H9 (cell line): ENCODE results near the gene PROCA1. TPM values are rescaled to one million over a fixed set of nuclear protein-coding genes. Genes with fewer than 3 reads are reported as not detected.

ENCODE experiments used
- DNase-seq: peaks from one replicate; pipeline ENCODE4 v3.0.0-alpha.2; 2017
- H2AFZ ChIP-seq: one replicate; pipeline ENCODE4 v1.6.1; 2013; ENCODE audit warnings: mild to moderate bottlenecking, low read length, control low read depth, moderate library complexity
- H2AK5ac ChIP-seq: 2 replicates; pipeline ENCODE4 v1.6.1; 2013; ENCODE audit warnings: low read length, control low read depth, mixed read lengths; ENCODE audit not compliant: insufficient read length
- H2BK120ac ChIP-seq: one replicate; pipeline ENCODE4 v1.6.1; 2013; ENCODE audit warnings: low read depth, mild to moderate bottlenecking, low read length, control low read depth, inconsistent platforms; ENCODE audit not compliant: poor library complexity, severe bottlenecking
- H2BK12ac ChIP-seq: 2 replicates; pipeline ENCODE4 v1.6.1; 2013; ENCODE audit warnings: low read length, control low read depth, mixed read lengths, low read depth; ENCODE audit not compliant: insufficient read length
- H2BK15ac ChIP-seq: 2 replicates; pipeline ENCODE4 v1.6.1; 2013; ENCODE audit warnings: low read depth, low read length, control low read depth
- H2BK20ac ChIP-seq: one replicate; pipeline ENCODE4 v1.6.1; 2013; ENCODE audit warnings: low read depth, mild to moderate bottlenecking, low read length, control low read depth, inconsistent platforms; ENCODE audit not compliant: poor library complexity, severe bottlenecking
- H2BK5ac ChIP-seq: 2 replicates; pipeline ENCODE4 v1.6.1; 2013; ENCODE audit warnings: low read length, control low read depth, mixed read lengths; ENCODE audit not compliant: insufficient read length
- H3K14ac ChIP-seq: 2 replicates; pipeline ENCODE4 v1.6.1; 2013; ENCODE audit warnings: low read length, control low read depth; ENCODE audit not compliant: insufficient read depth
- H3K18ac ChIP-seq: 2 replicates; pipeline ENCODE4 v1.6.1; 2013; ENCODE audit warnings: low read depth, mild to moderate bottlenecking, mixed read lengths, low read length, control low read depth; ENCODE audit not compliant: insufficient read length
- H3K23ac ChIP-seq: 2 replicates; pipeline ENCODE4 v1.6.1; 2013; ENCODE audit warnings: low read length, control low read depth, mixed read lengths, low read depth; ENCODE audit not compliant: insufficient read length
- H3K23me2 ChIP-seq: 2 replicates; pipeline ENCODE4 v1.6.1; 2013; ENCODE audit warnings: low read depth, mild to moderate bottlenecking, mixed read lengths, low read length, control low read depth; ENCODE audit not compliant: insufficient read length, poor library complexity, severe bottlenecking
- H3K27ac ChIP-seq: 2 replicates; pipeline ENCODE4 v1.5.1; 2013; ENCODE audit warnings: low read length, control low read depth, mixed read lengths, low read depth; ENCODE audit not compliant: insufficient read length
- H3K27me3 ChIP-seq: 2 replicates; pipeline ENCODE4 v1.6.1; 2013; ENCODE audit warnings: low read length, control low read depth, inconsistent platforms; ENCODE audit not compliant: insufficient read depth
- H3K4ac ChIP-seq: 2 replicates; pipeline ENCODE4 v1.6.1; 2013; ENCODE audit warnings: low read depth, mild to moderate bottlenecking, control low read depth, inconsistent platforms, low read length, moderate library complexity
- H3K4me1 ChIP-seq: 2 replicates; pipeline ENCODE4 v1.6.1; 2013; ENCODE audit warnings: low read length, control low read depth, inconsistent platforms; ENCODE audit not compliant: insufficient read depth
- H3K4me2 ChIP-seq: 2 replicates; pipeline ENCODE4 v1.6.1; 2013; ENCODE audit warnings: low read length, control low read depth, mixed read lengths; ENCODE audit not compliant: insufficient read length, insufficient read depth
- H3K56ac ChIP-seq: 2 replicates; pipeline ENCODE4 v1.6.1; 2013; ENCODE audit warnings: low read depth, mild to moderate bottlenecking, mixed read lengths, low read length, control low read depth; ENCODE audit not compliant: insufficient read length
- H3K79me1 ChIP-seq: 2 replicates; pipeline ENCODE4 v1.6.1; 2013; ENCODE audit warnings: low read depth, mild to moderate bottlenecking, moderate library complexity, low read length, control low read depth, inconsistent platforms; ENCODE audit not compliant: insufficient read depth, poor library complexity, severe bottlenecking
- H3K79me2 ChIP-seq: 2 replicates; pipeline ENCODE4 v1.6.1; 2013; ENCODE audit warnings: low read length, control low read depth, inconsistent platforms; ENCODE audit not compliant: insufficient read depth
- H3K9ac ChIP-seq: 2 replicates; pipeline ENCODE4 v1.6.1; 2013; ENCODE audit warnings: low read length, control low read depth, mixed read lengths; ENCODE audit not compliant: insufficient read length; ENCODE audit errors: extremely low read depth
- H3K9me3 ChIP-seq: one replicate; pipeline ENCODE4 v1.6.1; 2013; ENCODE audit warnings: low read depth, low read length, inconsistent platforms; ENCODE audit not compliant: control insufficient read depth
- H3T11ph ChIP-seq: one replicate; pipeline ENCODE4 v1.6.1; 2013; ENCODE audit warnings: mild to moderate bottlenecking, low read length, control low read depth, inconsistent platforms
- H4K20me1 ChIP-seq: one replicate; pipeline ENCODE4 v1.6.1; 2013; ENCODE audit not compliant: control insufficient read depth, insufficient read length, insufficient read depth
- H4K5ac ChIP-seq: 2 replicates; pipeline ENCODE4 v1.6.1; 2013; ENCODE audit warnings: low read depth, mild to moderate bottlenecking, mixed read lengths, low read length, control low read depth; ENCODE audit not compliant: insufficient read length
- H4K8ac ChIP-seq: replicated peaks from 2 replicates; pipeline ENCODE4 v1.6.1; 2013; ENCODE audit warnings: low read length, control low read depth, mixed read lengths, low read depth; ENCODE audit not compliant: insufficient read length
- H4K91ac ChIP-seq: 2 replicates; pipeline ENCODE4 v1.6.1; 2013; ENCODE audit warnings: low read depth, mild to moderate bottlenecking, moderate library complexity, mixed read lengths, low read length, control low read depth; ENCODE audit not compliant: insufficient read length
- H3K27ac Mint-ChIP-seq, 3 experiments: 2 replicates in 2 of 3; 3 replicates in 1 of 3; pipeline ENCODE4 v1.8.0; 2020 to 2021; ENCODE audit warnings: mixed read lengths in 3 of 3, mild to moderate bottlenecking in 1 of 3, moderate library complexity in 1 of 3
- H3K27me3 Mint-ChIP-seq: 2 replicates; pipeline ENCODE4 v1.8.0; 2021; ENCODE audit warnings: low read depth, mild to moderate bottlenecking, moderate library complexity, mixed read lengths
- H3K36me3 Mint-ChIP-seq, 3 experiments: 2 replicates in 2 of 3; 3 replicates in 1 of 3; pipeline ENCODE4 v1.8.0; 2020 to 2021; ENCODE audit warnings: low read depth in 3 of 3, mixed read lengths in 3 of 3; ENCODE audit not compliant: insufficient read depth in 1 of 3
- H3K4me1 Mint-ChIP-seq, 2 experiments: 2 replicates each; pipeline ENCODE4 v1.8.0; 2020; ENCODE audit warnings: mixed read lengths in 2 of 2
- H3K4me3 Mint-ChIP-seq, 2 experiments: 2 replicates in 1 of 2; 3 replicates in 1 of 2; pipeline ENCODE4 v1.8.0; 2020 to 2021; ENCODE audit warnings: mild to moderate bottlenecking in 2 of 2, mixed read lengths in 2 of 2, moderate library complexity in 1 of 2
- H3K9me3 Mint-ChIP-seq, 2 experiments: 2 replicates in 1 of 2; 3 replicates in 1 of 2; pipeline ENCODE4 v1.8.0; 2020; ENCODE audit warnings: mild to moderate bottlenecking in 2 of 2, mixed read lengths in 2 of 2, moderate library complexity in 1 of 2
- CTCF ChIP-seq: fragments of 200-600 bp; sonication (generic); conservative IDR thresholded peaks from 3 replicates; pipeline ENCODE4 v1.8.0; 2021; ENCODE audit warnings: antibody characterized with exemption, mild to moderate bottlenecking
- WGBS: extraction: QIAGEN DNeasy Blood & Tissue Kit; methylation state at CpG from one replicate; pipeline ENCODE4 v1.1.7; 2013; ENCODE audit warnings: missing lambda C conversion rate, low lambda C conversion rate, mixed read lengths; ENCODE audit not compliant: insufficient read length; ENCODE audit errors: extremely low coverage; 5-methylcytosine and 5-hydroxymethylcytosine counted together
- total RNA-seq: library from RNA; stranded (reverse); gene quantifications from 2 replicates; pipeline ENCODE4 v1.2.1, GENCODE V29; 2021

PROCA1 gene
- total RNA-seq, 1 experiment from 2014 or later, result 15.0 TPM

- H3K27ac Mint-ChIP-seq, result peak overlapping the region in 2 of 3 experiments; percentile 15 to 80; a peak in 2 of 7 replicates
- no CpG with 5 or more reads among the region's 5 CpGs for WGBS
These were observed 44.5 kb upstream of the PROCA1 start for GRCh38 chr17:28756049-28756804.

More at GRCh38 chr17:28756049-28756804, 44.5 kb upstream of the PROCA1 start:
- H3K18ac ChIP-seq, result no peak overlapping the region
- no peak overlapping the region for H2BK120ac ChIP-seq
- H3K79me2 ChIP-seq, result no peaks in the 10 kb centered on the region
- H3K9ac ChIP-seq, result no peak overlapping the region
- no peak overlapping the region for H3K23ac ChIP-seq
- no peak overlapping the region for H3K56ac ChIP-seq
- H4K91ac ChIP-seq, result no peak overlapping the region
- H3K4ac ChIP-seq, result no peak overlapping the region
- no peak overlapping the region for H2AK5ac ChIP-seq
- DNase-seq, result no peak
- H4K5ac ChIP-seq, result no peak overlapping the region
- no peak for TF ChIP-seq CTCF
- no peak overlapping the region for H3K27ac ChIP-seq
- no peak overlapping the region for H3K14ac ChIP-seq
- peaks cover 12% of the 10 kb centered on the region; the same call in 1 of the 2 replicates for H3K4me1 ChIP-seq
- Mint-ChIP-seq H3K4me1 (peaks cover 22 to 28% of the 10 kb centered on the region in 2 experiments), H3K36me3 (peaks cover 41 to 61% (median 47%) of the 10 kb centered on the region in 3 experiments), H3K27me3 (peaks cover 1% of the 10 kb centered on the region; the same call in 1 of the 2 replicates), H3K9me3 (no peaks in the 10 kb centered on the region), H3K4me3 (no peak overlapping the region)
- H3K79me1 ChIP-seq, result no peaks in the 10 kb centered on the region
- no peak overlapping the region for H2BK5ac ChIP-seq
- no peak overlapping the region for H2BK20ac ChIP-seq
- H4K8ac ChIP-seq, result no peak overlapping the region
- H3T11ph ChIP-seq, result no peak overlapping the region
- no peaks in the 10 kb centered on the region for H4K20me1 ChIP-seq
- H3K27me3 ChIP-seq, result no peaks in the 10 kb centered on the region
- no peak overlapping the region for H3K4me2 ChIP-seq
- no peaks in the 10 kb centered on the region for H3K23me2 ChIP-seq
- H3K9me3 ChIP-seq, result no peaks in the 10 kb centered on the region
- H2AFZ ChIP-seq, result no peak overlapping the region
- no peak overlapping the region for H2BK15ac ChIP-seq
- H2BK12ac ChIP-seq, result no peak overlapping the region
